Heart left ventricle (tissue), 16 donors: ENCODE results near the gene SQOR. TPM values are rescaled to one million over a fixed set of nuclear protein-coding genes. Genes with fewer than 3 reads are reported as not detected.

Experiments used
- ATAC-seq, 4 donors: fragments of 200-7000 bp; cut with Tn5 transposase; one replicate each; pipeline ENCODE4 v1.9.1; 2020 to 2022; ENCODE audit warnings: moderate library complexity in 4 of 4, mild to moderate bottlenecking in 3 of 4, moderate number of reproducible peaks in 1 of 4
- DNase-seq, 5 donors: peaks; one replicate each; pipeline ENCODE4 v3.0.0-alpha.2; 2020
- H3K27ac ChIP-seq, 12 donors: fragments of 200-600 bp; sonication (generic) in 4 of 12; one replicate each; pipeline versions ENCODE4 v1.5.0 to v1.8.0; 2016 to 2022; ENCODE audit warnings: mild to moderate bottlenecking in 2 of 12
- H3K27me3 ChIP-seq, 9 donors: fragments of 200-600 bp; sonication (generic) in 2 of 9; one replicate each; pipeline versions ENCODE4 v1.5.1 to v1.8.0; 2016 to 2022; ENCODE audit warnings: mild to moderate bottlenecking in 3 of 9
- H3K36me3 ChIP-seq, 9 donors: fragments of 200-600 bp; sonication (generic) in 2 of 9; one replicate each; pipeline versions ENCODE4 v1.5.0 to v1.8.0; 2018 to 2022; ENCODE audit warnings: mild to moderate bottlenecking in 2 of 9
- H3K4me1 ChIP-seq, 12 donors: fragments of 200-600 bp; sonication (generic) in 4 of 12; one replicate each; pipeline versions ENCODE4 v1.5.0 to v1.8.0; 2016 to 2022; ENCODE audit warnings: mild to moderate bottlenecking in 3 of 12
- H3K4me3 ChIP-seq, 12 donors: fragments of 200-600 bp; sonication (generic) in 4 of 12; one replicate each; pipeline versions ENCODE4 v1.5.0 to v1.8.0; 2017 to 2022; ENCODE audit warnings: mild to moderate bottlenecking in 9 of 12, moderate library complexity in 4 of 12
- H3K9me3 ChIP-seq, 12 donors: fragments of 200-600 bp; sonication (generic) in 4 of 12; one replicate each; pipeline versions ENCODE4 v1.5.0 to v1.8.0; 2016 to 2022; ENCODE audit warnings: mild to moderate bottlenecking in 1 of 12
- POLR2A ChIP-seq, 2 donors: fragments of 450-650 bp; IDR thresholded peaks; one replicate each; pipeline ENCODE4 v1.6.1; 2017; ENCODE audit warnings: antibody characterized with exemption in 2 of 2, mild to moderate bottlenecking in 2 of 2, moderate library complexity in 2 of 2
- WGBS, 4 donors: extraction: QIAGEN DNeasy Blood & Tissue Kit in 2 of 4; methylation state at CpG; one replicate each; pipeline versions ENCODE4 v1.1.5 to v1.1.7; 2013 to 2018; 5-methylcytosine and 5-hydroxymethylcytosine counted together
- intact Hi-C, 10 donors: fragments of 100-400 bp; cut with DNase I; formaldehyde crosslinking; loops; one replicate each; pipeline versions ENCODE4 v1.11.1 to v1.14.2; 2022
- polyA plus RNA-seq, 2 donors: library from polyadenylated mRNA; stranded (reverse); fragments of 200-250 nt; gene quantifications; one replicate each; pipeline ENCODE4 v1.2.3, GENCODE V29; 2013
- total RNA-seq, 9 donors: library from RNA; depleted of rRNA in 2 of 9; stranded (reverse); fragments of >200 nt in 2 of 9; fragmentation: NEBNext Ultra II Directional in 3 of 9; extraction: Animal tissue kit (Norgen Biotek cat#: 25700) in 3 of 9; gene quantifications; one replicate each; pipeline versions ENCODE4 v1.1.0 to v1.2.4, GENCODE V29; 2016 to 2023
- TF ChIP-seq, protein P1 (sequence below), 12 donors: fragments of 200-600 bp; sonication (generic) in 4 of 12; IDR thresholded peaks; one replicate each; pipeline versions ENCODE4 v1.5.0 to v1.8.0; 2018 to 2022; ENCODE audit warnings: antibody characterized with exemption in 12 of 12, mild to moderate bottlenecking in 5 of 12
- donor health status: ischemic (EF 13 %, LVEDD 7.1; RV severe dilation, severe dysfunction).
- donor health status: healthy with polysubstance abuse.
- donor health status: DM: no; HTN: yes; CAD: no.
- donor health status: DM: no; HTN: no; CAD: no.
- donor health status: ischemic (EF 25% LVEDD 6.9; RV normal size, moderate dysfunction).
- donor health status: ischemic (EF 25% LVEDD 5.7; RV mildly dilated, moderate dysfunction).
- donor health status: healthy.
- donor health status: DM: yes; HTN: yes; CAD: no.
- donor health status: ischemic (EF 35%, LVEDD 5.7; RV mildly dilated, moderate dysfunction).
- donor health status: nonischemic (EF 11% LVEDD 7.7; RV severe dilation, severe dysfunction).
- donor health status: DM: yes; HTN: yes; CAD: no.
- donor health status: PGD.
- donor health status: ischemic (EF 29% LVEDD 5.4; RV normal size, mild dysfunction).
- donor health status: nonischemic (EF 23%, LVEDD 6.1; RV moderate dilation, normal function).

Gene SQOR
- total and polyA plus RNA-seq, 11 donors: 9.5 to 60.9 (median 17.5) TPM

DNA sequence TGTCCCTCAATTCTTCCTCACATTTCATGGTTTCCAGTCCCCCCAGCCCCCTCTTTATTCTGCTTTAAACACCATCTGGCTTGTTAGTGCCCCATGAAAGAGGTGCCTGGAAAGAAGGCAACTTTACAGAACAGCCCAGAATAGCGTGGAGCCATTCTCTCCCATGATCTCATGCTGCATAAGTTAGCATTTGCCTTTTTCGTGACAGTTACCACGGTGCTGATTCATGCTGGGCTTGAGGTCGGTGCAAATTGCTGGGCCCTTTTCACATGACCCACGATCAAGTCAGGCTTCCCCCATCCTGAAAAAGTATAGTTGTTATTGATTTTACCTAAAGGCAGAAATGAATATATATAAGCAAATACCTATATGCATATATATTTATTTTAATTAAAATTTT, 29.6 kb downstream of the SQOR start:
- H3K4me1 ChIP-seq: peaks cover 0 to 17% (median 8%) of the 10 kb centered on the region in 12 donors
- ATAC-seq (peak in 3 of 4 donors; percentile 29 to 56 (median 41)), DNase-seq (no peak)
- H3K27ac ChIP-seq: no peak overlapping the region
- H3K4me3 ChIP-seq: no peak overlapping the region
- no peaks in the 10 kb centered on the region for H3K9me3 ChIP-seq
- intact Hi-C loops: no loop called here
- H3K27me3 ChIP-seq: no peaks in the 10 kb centered on the region
- no peak for TF ChIP-seq POLR2A (IDR thresholded peaks at IDR 0.05)
- TF ChIP-seq, protein P1, sequence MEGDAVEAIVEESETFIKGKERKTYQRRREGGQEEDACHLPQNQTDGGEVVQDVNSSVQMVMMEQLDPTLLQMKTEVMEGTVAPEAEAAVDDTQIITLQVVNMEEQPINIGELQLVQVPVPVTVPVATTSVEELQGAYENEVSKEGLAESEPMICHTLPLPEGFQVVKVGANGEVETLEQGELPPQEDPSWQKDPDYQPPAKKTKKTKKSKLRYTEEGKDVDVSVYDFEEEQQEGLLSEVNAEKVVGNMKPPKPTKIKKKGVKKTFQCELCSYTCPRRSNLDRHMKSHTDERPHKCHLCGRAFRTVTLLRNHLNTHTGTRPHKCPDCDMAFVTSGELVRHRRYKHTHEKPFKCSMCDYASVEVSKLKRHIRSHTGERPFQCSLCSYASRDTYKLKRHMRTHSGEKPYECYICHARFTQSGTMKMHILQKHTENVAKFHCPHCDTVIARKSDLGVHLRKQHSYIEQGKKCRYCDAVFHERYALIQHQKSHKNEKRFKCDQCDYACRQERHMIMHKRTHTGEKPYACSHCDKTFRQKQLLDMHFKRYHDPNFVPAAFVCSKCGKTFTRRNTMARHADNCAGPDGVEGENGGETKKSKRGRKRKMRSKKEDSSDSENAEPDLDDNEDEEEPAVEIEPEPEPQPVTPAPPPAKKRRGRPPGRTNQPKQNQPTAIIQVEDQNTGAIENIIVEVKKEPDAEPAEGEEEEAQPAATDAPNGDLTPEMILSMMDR (IDR thresholded peaks at IDR 0.05): no peak
- WGBS, 4 donors: 69 to 77% (median 69%) methylated on average over 5 of the region's 5 CpGs
- H3K36me3 ChIP-seq: peaks cover 0 to 86% (median 39%) of the 10 kb centered on the region in 9 donors

DNA sequence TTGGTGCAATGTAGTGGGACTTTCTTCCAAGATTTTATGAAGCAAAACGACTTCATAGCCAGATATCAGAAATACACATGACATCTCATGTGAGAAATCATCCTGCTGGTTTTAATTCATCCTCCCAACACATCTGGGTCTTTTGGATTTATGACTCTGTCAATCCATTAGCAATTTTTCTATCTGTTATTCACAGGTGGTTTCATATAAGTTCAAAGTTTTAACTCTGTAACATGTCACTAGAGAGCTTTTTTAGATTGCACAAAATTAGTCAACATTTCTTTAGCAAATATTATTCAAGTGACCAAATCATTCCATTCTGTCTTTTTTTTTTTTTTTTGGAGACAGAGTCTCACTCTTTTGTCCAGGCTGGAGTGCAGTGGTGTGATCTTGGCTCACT, 30.4 kb downstream of the SQOR start:
- Histone ChIP-seq H3K27ac (no peak overlapping the region), H3K27me3 (no peaks in the 10 kb centered on the region), H3K4me1 (peaks cover 0 to 12% (median 6%) of the 10 kb centered on the region in 12 donors), H3K36me3 (peaks cover 0 to 86% (median 46%) of the 10 kb centered on the region in 9 donors), H3K4me3 (no peak overlapping the region), H3K9me3 (no peaks in the 10 kb centered on the region)
- DNase-seq (no peak), ATAC-seq (no peak)
- intact Hi-C loops: no loop called here
- WGBS, 4 donors: 45 to 61% (median 51%) methylated on average over 1 of the region's 1 CpG
- TF ChIP-seq, protein P1 (IDR thresholded peaks at IDR 0.05): no peak
- no peak for TF ChIP-seq POLR2A (IDR thresholded peaks at IDR 0.05)

- ATAC-seq (no peak), DNase-seq (no peak)
- no peak overlapping the region for H3K4me3 ChIP-seq
- H3K4me1 ChIP-seq: peaks cover 0 to 4% (median 0%) of the 10 kb centered on the region in 12 donors
- intact Hi-C loops: no loop called here
- no peak overlapping the region for H3K27ac ChIP-seq
- no peaks in the 10 kb centered on the region for H3K9me3 ChIP-seq
- peaks cover 0 to 87% (median 52%) of the 10 kb centered on the region in 9 donors for H3K36me3 ChIP-seq
- TF ChIP-seq, protein P1 (IDR thresholded peaks at IDR 0.05): no peak
- TF ChIP-seq POLR2A (IDR thresholded peaks at IDR 0.05): no peak
- H3K27me3 ChIP-seq: no peaks in the 10 kb centered on the region
- WGBS, 4 donors: 92 to 99% (median 97%) methylated on average over 1 of the region's 1 CpG
Measured at GRCh38 chr15:45666119-45666875, 31.5 kb downstream of the SQOR start.

GRCh38 chr15:45667002-45667401, 32.2 kb downstream of the SQOR start:
- peaks cover 0 to 87% (median 57%) of the 10 kb centered on the region in 9 donors for H3K36me3 ChIP-seq
- DNase-seq: no peak

More at GRCh38 chr15:45667002-45667401, 32.2 kb downstream of the SQOR start:
- H3K27me3 ChIP-seq: no peaks in the 10 kb centered on the region
- H3K27ac ChIP-seq: no peak overlapping the region
- TF ChIP-seq POLR2A (IDR thresholded peaks at IDR 0.05): no peak
- TF ChIP-seq, protein P1 (IDR thresholded peaks at IDR 0.05): no peak
- no peak overlapping the region for H3K4me3 ChIP-seq
- H3K4me1 ChIP-seq: peaks cover 0 to 4% (median 0%) of the 10 kb centered on the region in 12 donors
- no peak for ATAC-seq
- 71 to 79% (median 73%) methylated on average over 2 of the region's 2 CpGs for WGBS, 4 donors
- no peaks in the 10 kb centered on the region for H3K9me3 ChIP-seq
- intact Hi-C loops: no loop called here
